Skeletal muscle tissue (tissue), 4 donors: Measurements from ENCODE around the gene SLC16A1. TPM values are rescaled to one million over a fixed set of nuclear protein-coding genes. Genes with fewer than 3 reads are reported as not detected.

Experiments used
- H3K27ac ChIP-seq: one replicate; pipeline ENCODE4 v1.7.0; 2013; ENCODE audit warnings: mild to moderate bottlenecking, low read depth, low read length, inconsistent platforms
- H3K27me3 ChIP-seq, 3 donors: one replicate each; pipeline ENCODE4 v1.7.0; 2013; ENCODE audit warnings: low read length in 3 of 3; ENCODE audit not compliant: control insufficient read depth in 3 of 3, insufficient read depth in 3 of 3
- H3K36me3 ChIP-seq, 3 donors: one replicate each; pipeline ENCODE4 v1.7.0; 2013; ENCODE audit warnings: low read length in 3 of 3; ENCODE audit not compliant: control insufficient read depth in 3 of 3, insufficient read depth in 3 of 3
- H3K4me1 ChIP-seq, 3 donors: one replicate each; pipeline ENCODE4 v1.7.0; 2013; ENCODE audit warnings: low read length in 3 of 3, mild to moderate bottlenecking in 3 of 3; ENCODE audit not compliant: control insufficient read depth in 3 of 3, insufficient read depth in 3 of 3
- H3K4me3 ChIP-seq, 3 donors: one replicate each; pipeline ENCODE4 v1.7.0; 2013; ENCODE audit warnings: low read length in 3 of 3
- H3K9ac ChIP-seq, 3 donors: one replicate each; pipeline ENCODE4 v1.7.0; 2013; ENCODE audit warnings: low read length in 3 of 3, mild to moderate bottlenecking in 3 of 3, moderate library complexity in 2 of 3, low read depth in 1 of 3
- H3K9me3 ChIP-seq, 3 donors: one replicate each; pipeline ENCODE4 v1.7.0; 2013; ENCODE audit warnings: low read length in 3 of 3; ENCODE audit not compliant: control insufficient read depth in 3 of 3
- total RNA-seq: library from RNA; depleted of rRNA; stranded (reverse); fragments of >200 nt; gene quantifications from one replicate; pipeline ENCODE4 v1.2.3, GENCODE V29; 2014
- donor health status: Osteomylitis.

Gene SLC16A1
- total RNA-seq, 1 donor from 2014 or later, result 40.2 TPM

DNA sequence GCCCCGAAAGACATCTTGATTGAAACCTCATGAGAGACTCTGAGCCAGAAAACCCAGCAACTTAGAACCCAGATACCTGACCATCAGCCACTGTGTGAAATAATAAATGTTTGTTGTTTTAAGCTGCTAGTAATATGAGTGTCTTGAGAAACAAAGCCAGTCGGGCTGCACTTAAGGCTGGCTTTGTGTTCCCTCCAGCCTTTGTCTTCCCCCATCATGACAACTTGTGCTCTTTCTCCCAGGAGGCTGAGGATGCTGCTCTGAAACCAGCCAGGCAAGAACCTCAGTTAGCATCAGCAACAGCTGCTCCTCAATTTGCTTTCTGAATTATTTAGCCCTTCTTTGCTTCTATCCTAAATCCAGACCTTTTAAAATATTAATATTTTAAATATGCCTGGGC is 78.2 kb downstream of the SLC16A1 start:
- Histone ChIP-seq H3K36me3 (no peaks in the 10 kb centered on the region), H3K4me1 (peaks cover 0 to 6% (median 4%) of the 10 kb centered on the region in 3 donors), H3K27ac (no peak overlapping the region), H3K9ac (no peak overlapping the region), H3K27me3 (peaks cover 0 to 4% (median 0%) of the 10 kb centered on the region in 3 donors), H3K4me3 (no peak overlapping the region), H3K9me3 (no peaks in the 10 kb centered on the region)

DNA sequence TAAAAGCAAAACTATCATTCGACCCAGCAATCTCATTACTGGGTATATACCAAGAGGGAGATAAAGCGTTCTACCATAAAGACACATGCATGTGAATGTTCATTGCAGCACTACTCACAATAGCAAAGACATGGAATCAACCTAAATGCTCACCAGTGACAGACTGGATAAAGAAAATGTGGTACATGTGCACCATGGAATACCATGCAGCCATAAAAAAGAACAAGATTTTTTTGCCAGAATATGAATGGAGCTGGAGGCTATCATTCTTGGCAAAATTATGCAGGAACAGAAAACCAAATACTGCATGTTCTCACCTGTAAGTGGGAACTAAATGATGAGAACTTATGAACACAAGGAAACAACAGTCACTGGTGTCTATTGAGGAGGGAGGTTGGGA is 79.7 kb downstream of the SLC16A1 start:
- Histone ChIP-seq H3K27me3 (peaks cover 0 to 4% (median 0%) of the 10 kb centered on the region in 3 donors), H3K9me3 (no peaks in the 10 kb centered on the region), H3K4me3 (no peak overlapping the region), H3K36me3 (no peaks in the 10 kb centered on the region), H3K4me1 (no peaks in the 10 kb centered on the region), H3K9ac (no peak overlapping the region), H3K27ac (no peak overlapping the region)

DNA sequence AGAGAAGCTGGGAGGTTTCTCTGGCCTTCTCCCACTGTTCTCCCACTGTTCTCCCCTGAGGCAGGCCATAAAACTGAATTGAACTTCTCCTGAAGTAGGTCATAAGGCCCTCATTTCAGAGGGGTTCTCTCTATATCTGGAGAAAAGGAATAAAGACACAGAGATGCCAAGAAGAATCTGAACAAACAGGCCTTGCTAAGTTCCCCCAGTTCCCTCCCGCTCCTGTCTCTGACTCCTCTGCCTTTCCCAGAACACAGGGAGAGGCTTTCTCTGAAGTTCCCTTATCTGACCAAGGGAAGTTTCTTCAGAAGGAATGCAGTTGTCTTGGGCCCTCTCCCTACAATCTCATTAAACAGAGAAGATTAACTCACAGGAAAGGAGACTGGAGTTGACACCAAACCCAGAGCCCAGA is 83.4 kb downstream of the SLC16A1 start:
- no peaks in the 10 kb centered on the region for H3K9me3 ChIP-seq

DNA sequence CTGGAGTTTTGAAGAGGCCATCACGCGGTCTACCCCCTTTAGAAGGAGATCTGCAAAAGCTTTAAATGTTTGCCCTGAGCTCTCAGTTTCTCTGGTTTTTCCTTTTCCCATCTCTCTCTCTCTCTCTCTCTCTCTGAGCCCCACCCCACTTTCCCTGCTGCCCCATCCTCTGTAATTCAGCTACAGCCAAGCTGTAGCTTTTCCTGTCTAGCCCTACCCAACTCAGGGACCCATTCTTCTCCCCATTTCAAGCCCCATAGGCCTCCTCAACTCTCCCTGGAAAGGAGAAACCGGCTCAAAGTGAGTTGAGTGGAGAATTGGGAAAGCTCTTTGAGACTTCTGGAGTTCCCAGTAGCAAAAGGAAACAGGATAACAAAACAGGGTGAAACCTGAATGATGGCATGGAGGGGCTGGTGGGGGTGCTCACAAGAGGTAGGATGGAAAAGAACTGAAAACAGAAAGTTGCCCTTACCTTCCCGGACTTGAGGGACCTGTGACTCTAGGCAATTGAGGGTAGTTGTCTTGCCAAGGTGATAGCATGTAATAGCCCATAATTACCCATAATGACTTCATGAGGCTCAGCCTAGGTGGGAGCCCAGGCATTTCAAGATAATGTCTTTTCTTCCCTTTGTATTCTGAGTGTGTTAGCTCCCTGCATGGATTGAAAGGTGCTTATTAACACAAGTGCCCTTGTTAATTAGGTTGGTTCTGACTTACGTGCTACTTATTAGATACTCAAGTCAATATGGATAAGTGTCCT is 84.9 kb downstream of the SLC16A1 start:
- Histone ChIP-seq H3K4me3 (no peak overlapping the region), H3K27ac (no peak overlapping the region), H3K9me3 (no peaks in the 10 kb centered on the region), H3K36me3 (no peaks in the 10 kb centered on the region), H3K27me3 (no peaks in the 10 kb centered on the region), H3K4me1 (no peaks in the 10 kb centered on the region), H3K9ac (no peak overlapping the region)

More for the DNA sequence above, 83.4 kb downstream of the SLC16A1 start:
- no peak overlapping the region for H3K4me3 ChIP-seq
- H3K27ac ChIP-seq, result no peak overlapping the region
- H3K27me3 ChIP-seq, result no peaks in the 10 kb centered on the region
- no peaks in the 10 kb centered on the region for H3K36me3 ChIP-seq
- no peak overlapping the region for H3K9ac ChIP-seq
- no peaks in the 10 kb centered on the region for H3K4me1 ChIP-seq

DNA sequence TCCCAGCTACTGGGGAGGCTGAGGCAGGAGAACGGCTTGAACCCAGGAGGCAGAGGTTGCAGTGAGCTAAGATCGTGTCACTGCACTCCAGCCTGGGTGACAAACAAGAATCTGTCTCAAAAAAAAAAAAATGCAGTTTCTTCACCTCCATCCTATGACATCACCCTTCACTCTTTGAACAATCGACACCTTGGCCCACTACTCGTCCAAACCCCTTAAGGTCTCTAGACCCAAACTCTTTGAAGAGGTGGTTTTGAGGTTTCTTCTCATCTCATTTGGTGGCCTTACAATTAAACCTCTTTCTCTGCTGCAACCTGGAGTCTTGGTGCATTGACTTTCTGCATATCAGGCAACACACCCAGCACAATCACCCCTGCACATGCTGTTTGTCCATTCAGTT is 86.1 kb downstream of the SLC16A1 start:
- no peak overlapping the region for H3K27ac ChIP-seq
- no peak overlapping the region for H3K4me3 ChIP-seq
- no peaks in the 10 kb centered on the region for H3K4me1 ChIP-seq
- H3K27me3 ChIP-seq, result no peaks in the 10 kb centered on the region
- H3K9ac ChIP-seq, result no peak overlapping the region
- H3K36me3 ChIP-seq, result no peaks in the 10 kb centered on the region
- H3K9me3 ChIP-seq, result no peaks in the 10 kb centered on the region

DNA sequence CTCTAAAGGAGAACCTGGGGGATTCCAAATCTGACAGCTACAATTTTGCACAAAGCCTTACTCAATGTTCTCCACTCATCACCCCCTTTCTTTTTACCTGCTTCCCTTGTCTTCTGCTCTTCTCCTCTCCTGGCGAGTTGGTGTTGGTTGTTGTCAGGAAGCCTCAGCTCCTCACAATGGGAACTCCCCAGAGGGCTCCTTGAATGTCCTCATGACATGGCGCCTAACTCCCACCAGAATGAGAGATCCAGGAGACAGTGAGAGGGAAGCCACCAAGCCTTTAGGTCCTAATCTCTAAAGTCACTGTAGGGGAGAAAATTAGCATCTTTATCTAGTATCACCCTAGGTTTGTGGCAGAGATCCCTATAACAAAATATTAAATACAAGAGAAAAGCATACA is 87.8 kb downstream of the SLC16A1 start:
- no peaks in the 10 kb centered on the region for H3K36me3 ChIP-seq
- H3K9me3 ChIP-seq, result no peaks in the 10 kb centered on the region
- no peaks in the 10 kb centered on the region for H3K27me3 ChIP-seq
- H3K4me1 ChIP-seq, result no peaks in the 10 kb centered on the region
- H3K9ac ChIP-seq, result no peak overlapping the region
- H3K27ac ChIP-seq, result no peak overlapping the region
- no peak overlapping the region for H3K4me3 ChIP-seq

DNA sequence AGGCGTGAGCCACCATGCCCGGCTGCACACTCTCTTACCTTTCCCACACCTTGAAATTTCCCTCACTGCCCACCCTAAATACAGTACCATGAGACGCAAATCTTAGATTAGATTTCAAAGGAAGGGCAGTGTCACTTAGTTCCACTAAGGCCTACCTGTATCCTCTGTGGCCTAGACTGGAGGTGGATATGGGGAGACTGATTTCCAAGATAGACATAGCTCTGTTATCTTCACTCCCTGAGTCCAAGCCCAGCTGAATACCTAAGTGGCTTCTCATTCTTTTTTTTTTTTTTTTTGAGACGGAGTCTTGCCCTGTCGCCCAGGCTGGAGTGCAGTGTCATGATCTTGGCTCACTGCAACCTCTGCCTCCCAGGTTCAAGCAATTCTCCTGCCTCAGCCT is 89.0 kb downstream of the SLC16A1 start:
- Histone ChIP-seq H3K4me1 (no peaks in the 10 kb centered on the region), H3K27me3 (no peaks in the 10 kb centered on the region), H3K27ac (no peak overlapping the region), H3K9me3 (no peaks in the 10 kb centered on the region), H3K36me3 (no peaks in the 10 kb centered on the region), H3K4me3 (no peak overlapping the region), H3K9ac (no peak overlapping the region)

DNA sequence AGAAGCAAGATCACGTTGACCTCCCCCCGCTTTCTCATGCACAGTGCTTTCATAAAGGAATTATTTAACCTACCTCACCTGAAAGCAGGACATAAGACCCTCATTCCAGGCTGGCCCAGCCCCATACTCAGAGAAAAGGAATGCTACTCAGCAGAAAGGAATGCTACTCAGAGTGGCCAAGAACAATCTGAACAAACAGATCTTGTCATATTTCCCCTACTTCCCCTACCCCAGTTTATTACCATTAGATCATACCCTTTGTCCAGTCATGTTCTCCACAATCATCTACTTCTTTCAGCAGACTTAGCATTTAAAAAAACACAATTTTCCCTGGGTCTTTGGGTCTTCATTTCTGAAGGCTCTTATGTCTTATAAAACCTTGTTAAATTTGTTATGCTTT is 89.8 kb downstream of the SLC16A1 start:
- H3K4me1 ChIP-seq, result no peaks in the 10 kb centered on the region
- no peak overlapping the region for H3K4me3 ChIP-seq
- no peaks in the 10 kb centered on the region for H3K9me3 ChIP-seq
- H3K27me3 ChIP-seq, result no peaks in the 10 kb centered on the region
- no peaks in the 10 kb centered on the region for H3K36me3 ChIP-seq
- H3K27ac ChIP-seq, result no peak overlapping the region
- no peak overlapping the region for H3K9ac ChIP-seq

DNA sequence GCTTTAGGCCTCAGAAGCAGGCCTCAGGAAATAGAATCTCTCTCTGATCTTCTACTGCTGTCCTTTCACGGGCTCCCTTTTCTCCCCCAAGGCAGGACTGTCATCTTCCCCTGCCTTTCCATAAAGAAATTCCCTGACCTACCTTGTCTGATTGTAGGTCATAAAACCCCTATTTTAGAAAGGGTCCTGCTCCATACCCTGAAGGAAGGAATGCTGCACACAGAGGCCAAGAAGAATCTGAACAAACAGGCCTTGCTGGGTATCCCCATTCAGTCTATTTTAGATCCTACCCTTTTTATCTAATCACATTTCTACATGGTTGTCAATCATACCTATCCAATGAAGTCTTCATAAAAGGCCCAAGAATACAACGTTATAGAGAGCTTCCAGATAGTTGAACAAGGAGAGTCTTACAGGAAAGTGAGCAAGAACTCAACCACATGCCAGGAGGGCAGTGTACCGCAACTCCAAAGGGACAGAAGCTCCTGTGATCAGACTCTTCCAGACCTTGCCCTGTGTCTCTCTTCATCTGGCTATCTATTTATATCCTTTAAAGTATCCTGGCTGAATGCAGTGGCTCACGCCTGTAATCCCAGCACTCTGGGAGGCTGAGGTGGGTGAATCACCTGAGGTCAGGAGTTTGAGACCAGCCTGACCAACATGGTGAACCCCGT is 93.1 kb downstream of the SLC16A1 start:
- Histone ChIP-seq H3K9me3 (no peaks in the 10 kb centered on the region), H3K27ac (no peak overlapping the region), H3K4me1 (no peaks in the 10 kb centered on the region), H3K4me3 (no peak overlapping the region), H3K9ac (no peak overlapping the region), H3K27me3 (no peaks in the 10 kb centered on the region), H3K36me3 (no peaks in the 10 kb centered on the region)
